Glutamatergic neuron (in vitro differentiated cells): ENCODE data around the gene ARMS2. TPM values are rescaled to one million over a fixed set of nuclear protein-coding genes. Genes with fewer than 3 reads are reported as not detected.

ENCODE experiments used
- DNase-seq: peaks from one replicate; pipeline ENCODE4 v3.0.0; 2022
- H3K27ac Mint-ChIP-seq: one replicate; pipeline ENCODE4 v1.8.0; 2020; ENCODE audit warnings: mild to moderate bottlenecking, mixed read lengths, inconsistent platforms; ENCODE audit not compliant: unreplicated experiment
- H3K27me3 Mint-ChIP-seq: one replicate; pipeline ENCODE4 v1.8.0; 2020; ENCODE audit warnings: mild to moderate bottlenecking, moderate library complexity, mixed read lengths, inconsistent platforms; ENCODE audit not compliant: unreplicated experiment
- H3K36me3 Mint-ChIP-seq: one replicate; pipeline ENCODE4 v1.8.0; 2020; ENCODE audit warnings: mild to moderate bottlenecking, mixed read lengths, inconsistent platforms; ENCODE audit not compliant: unreplicated experiment
- H3K4me1 Mint-ChIP-seq: one replicate; pipeline ENCODE4 v1.8.0; 2020; ENCODE audit warnings: mild to moderate bottlenecking, low read depth, mixed read lengths, inconsistent platforms; ENCODE audit not compliant: unreplicated experiment
- H3K4me3 Mint-ChIP-seq: one replicate; pipeline ENCODE4 v1.8.0; 2020; ENCODE audit warnings: mild to moderate bottlenecking, mixed read lengths, inconsistent platforms; ENCODE audit not compliant: unreplicated experiment
- H3K9me3 Mint-ChIP-seq: one replicate; pipeline ENCODE4 v1.8.0; 2020; ENCODE audit warnings: mild to moderate bottlenecking, moderate library complexity, mixed read lengths, inconsistent platforms; ENCODE audit not compliant: unreplicated experiment
- CTCF ChIP-seq: fragments of 200-600 bp; sonication (generic); IDR thresholded peaks from one replicate; pipeline ENCODE4 v1.5.0; 2021; ENCODE audit not compliant: partially characterized antibody, unreplicated experiment
- total RNA-seq: library from RNA; stranded (reverse); fragmentation: NEBNext Ultra II Directional; extraction: Animal tissue kit (Norgen Biotek cat#: 25700); gene quantifications from one replicate; pipeline ENCODE4 v1.2.1, GENCODE V29; 2021; ENCODE audit not compliant: unreplicated experiment

Gene ARMS2
- total RNA-seq, 1 donor from 2014 or later: not detected

GRCh38 chr10:122462533-122463465 is 8.3 kb downstream of the ARMS2 start:
- Mint-ChIP-seq H3K9me3 (peaks cover 13% of the 10 kb centered on the region), H3K27ac (no peak overlapping the region), H3K36me3 (no peaks in the 10 kb centered on the region), H3K4me1 (peaks cover 5% of the 10 kb centered on the region), H3K27me3 (peaks cover 25% of the 10 kb centered on the region), H3K4me3 (peak overlapping the region; percentile 64)
- no peak for DNase-seq
- TF ChIP-seq CTCF: no peak

DNA sequence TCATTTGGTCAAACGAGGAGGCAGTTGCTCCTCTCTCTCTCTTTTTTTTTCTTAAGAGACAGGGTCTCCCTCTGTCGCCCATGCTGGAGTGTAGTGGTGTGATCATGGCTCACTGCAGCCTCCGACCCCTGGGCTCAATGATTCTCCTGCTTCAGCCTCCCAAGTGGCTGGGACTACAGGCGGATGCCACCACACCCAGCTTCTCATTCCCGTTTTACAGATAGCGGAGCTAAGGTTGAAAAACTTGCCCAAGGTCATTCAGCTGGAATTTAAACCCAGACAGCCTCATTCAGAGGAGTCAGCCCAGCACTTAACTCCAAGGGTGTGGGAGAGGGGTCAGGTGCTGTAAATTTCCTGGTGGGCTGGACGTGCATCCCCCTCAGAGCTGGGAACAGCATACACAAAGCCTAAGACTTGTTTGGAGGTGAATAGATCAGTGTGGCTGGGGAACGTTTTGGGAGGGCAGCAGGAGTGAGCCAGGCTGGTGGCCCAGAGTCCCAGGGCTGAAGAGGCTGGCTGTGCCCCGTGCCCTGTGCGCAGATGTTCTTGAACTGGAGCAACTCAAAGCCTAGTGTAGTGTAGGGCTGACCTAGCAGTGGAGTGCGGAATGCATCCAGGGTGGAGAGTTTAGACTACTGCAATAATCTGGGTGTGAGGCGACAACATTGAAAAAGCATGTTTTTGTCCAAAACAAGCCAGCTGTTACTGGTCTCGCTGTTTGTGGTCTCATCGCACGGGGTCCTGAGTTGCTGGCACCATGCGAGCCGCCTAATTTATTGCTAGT is 9.2 kb downstream of the ARMS2 start:
- DNase-seq: no peak
- TF ChIP-seq CTCF: no peak
- Mint-ChIP-seq H3K27ac (no peak overlapping the region), H3K4me3 (peak overlapping the region; percentile 38), H3K36me3 (no peaks in the 10 kb centered on the region), H3K9me3 (peaks cover 13% of the 10 kb centered on the region), H3K27me3 (peaks cover 22% of the 10 kb centered on the region), H3K4me1 (peaks cover 5% of the 10 kb centered on the region)

DNA sequence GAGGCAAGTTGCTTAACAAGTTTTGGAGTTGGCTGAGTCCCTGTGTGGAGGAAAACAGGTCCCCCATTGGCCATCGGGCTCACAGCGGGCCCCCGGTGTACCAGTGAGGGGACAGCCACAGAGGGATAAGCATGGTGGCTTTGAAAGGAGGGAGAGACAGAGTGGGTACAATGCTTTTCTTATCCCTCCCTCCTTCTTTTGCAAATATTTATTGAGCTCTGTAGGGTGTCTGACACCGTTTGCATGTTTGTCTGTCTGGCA is 9.7 kb downstream of the ARMS2 start:
- Mint-ChIP-seq H3K27ac (no peak overlapping the region), H3K9me3 (peaks cover 13% of the 10 kb centered on the region), H3K4me1 (peaks cover 5% of the 10 kb centered on the region), H3K27me3 (peaks cover 22% of the 10 kb centered on the region), H3K4me3 (no peak overlapping the region), H3K36me3 (no peaks in the 10 kb centered on the region)
- TF ChIP-seq CTCF: no peak
- DNase-seq: no peak

DNA sequence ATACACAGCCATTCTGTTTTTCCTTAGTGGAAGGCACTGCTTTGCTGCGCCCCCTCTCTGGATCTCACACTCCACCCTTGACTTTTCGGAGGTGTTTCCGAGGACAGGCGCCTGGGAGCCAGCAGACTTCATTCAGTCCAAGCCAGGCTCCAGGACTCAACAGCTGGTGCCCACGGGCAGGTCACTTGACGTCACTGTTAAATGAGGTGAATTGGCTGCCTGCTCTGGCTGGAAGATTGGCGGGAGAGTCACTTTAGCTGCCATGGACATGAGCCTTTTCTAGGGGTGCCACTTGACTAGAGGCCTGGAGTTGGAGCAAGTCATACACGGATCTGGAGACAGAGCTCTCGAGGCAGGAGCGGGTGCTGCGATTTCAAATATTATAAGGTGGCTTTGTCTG is 10.1 kb downstream of the ARMS2 start:
- Mint-ChIP-seq H3K36me3 (no peaks in the 10 kb centered on the region), H3K9me3 (peaks cover 13% of the 10 kb centered on the region), H3K27me3 (peaks cover 25% of the 10 kb centered on the region), H3K27ac (no peak overlapping the region), H3K4me1 (peaks cover 5% of the 10 kb centered on the region), H3K4me3 (no peak overlapping the region)
- no peak for TF ChIP-seq CTCF
- no peak for DNase-seq
